ENCODE data around the gene ACSL5. TPM values are rescaled to one million over a fixed set of nuclear protein-coding genes. Genes with fewer than 3 reads are reported as not detected.

Gene ACSL5
- total and polyA plus RNA-seq, 11 donors = 4.0 to 23.8 (median 7.0) TPM

- no peak for ATAC-seq
- no peak for DNase-seq
- no peak overlapping the region for H3K27ac ChIP-seq
- intact Hi-C loops (cut with DNase I) = no loop called here
- peaks cover 0 to 74% (median 59%) of the 10 kb centered on the region in 9 donors for H3K36me3 ChIP-seq
- no peak for TF ChIP-seq POLR2A (IDR thresholded peaks at IDR 0.05)
- TF ChIP-seq, protein P1, sequence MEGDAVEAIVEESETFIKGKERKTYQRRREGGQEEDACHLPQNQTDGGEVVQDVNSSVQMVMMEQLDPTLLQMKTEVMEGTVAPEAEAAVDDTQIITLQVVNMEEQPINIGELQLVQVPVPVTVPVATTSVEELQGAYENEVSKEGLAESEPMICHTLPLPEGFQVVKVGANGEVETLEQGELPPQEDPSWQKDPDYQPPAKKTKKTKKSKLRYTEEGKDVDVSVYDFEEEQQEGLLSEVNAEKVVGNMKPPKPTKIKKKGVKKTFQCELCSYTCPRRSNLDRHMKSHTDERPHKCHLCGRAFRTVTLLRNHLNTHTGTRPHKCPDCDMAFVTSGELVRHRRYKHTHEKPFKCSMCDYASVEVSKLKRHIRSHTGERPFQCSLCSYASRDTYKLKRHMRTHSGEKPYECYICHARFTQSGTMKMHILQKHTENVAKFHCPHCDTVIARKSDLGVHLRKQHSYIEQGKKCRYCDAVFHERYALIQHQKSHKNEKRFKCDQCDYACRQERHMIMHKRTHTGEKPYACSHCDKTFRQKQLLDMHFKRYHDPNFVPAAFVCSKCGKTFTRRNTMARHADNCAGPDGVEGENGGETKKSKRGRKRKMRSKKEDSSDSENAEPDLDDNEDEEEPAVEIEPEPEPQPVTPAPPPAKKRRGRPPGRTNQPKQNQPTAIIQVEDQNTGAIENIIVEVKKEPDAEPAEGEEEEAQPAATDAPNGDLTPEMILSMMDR (IDR thresholded peaks at IDR 0.05) = no peak
- no peak overlapping the region for H3K4me3 ChIP-seq
- H3K27me3 ChIP-seq = no peaks in the 10 kb centered on the region
- H3K9me3 ChIP-seq = no peaks in the 10 kb centered on the region
- H3K4me1 ChIP-seq = no peaks in the 10 kb centered on the region
- WGBS, 4 donors = 96 to 98% (median 97%) methylated on average over 3 of the region's 3 CpGs
These were observed 91.5 kb downstream of the ACSL5 start for GRCh38 chr10:112465299-112465883.

DNA sequence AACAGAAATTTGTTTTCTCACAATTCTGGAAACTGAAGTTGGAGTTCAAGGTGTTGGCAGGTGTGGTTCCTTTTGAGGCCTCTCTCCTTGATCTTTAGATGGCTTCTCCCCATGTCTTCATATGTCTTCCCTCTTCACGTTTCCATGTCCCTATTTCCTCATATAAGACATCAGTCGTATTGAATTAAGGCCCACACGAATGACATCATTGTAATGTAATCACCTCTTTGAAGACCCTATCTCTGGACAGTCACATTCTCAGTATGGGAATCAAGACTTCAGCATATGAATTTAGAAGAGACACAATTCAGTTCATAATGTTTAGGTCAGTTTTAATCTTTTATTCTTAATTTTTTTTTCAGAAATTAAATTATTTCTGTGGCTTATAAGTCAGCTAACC lies 92.9 kb downstream of the ACSL5 start:
- no peaks in the 10 kb centered on the region for H3K9me3 ChIP-seq
- no peaks in the 10 kb centered on the region for H3K27me3 ChIP-seq
- peaks cover 0 to 4% (median 0%) of the 10 kb centered on the region in 12 donors for H3K4me1 ChIP-seq
- H3K36me3 ChIP-seq = peaks cover 0 to 61% (median 49%) of the 10 kb centered on the region in 9 donors
- H3K27ac ChIP-seq = no peak overlapping the region
- H3K4me3 ChIP-seq = no peak overlapping the region
- intact Hi-C loops (cut with DNase I) = no loop called here
- WGBS, 4 donors = 86 to 92% (median 89%) methylated on average over 3 of the region's 3 CpGs
- no peak for DNase-seq
- TF ChIP-seq POLR2A (IDR thresholded peaks at IDR 0.05) = no peak
- TF ChIP-seq, protein P1 (IDR thresholded peaks at IDR 0.05) = no peak
- ATAC-seq = no peak

GRCh38 chr10:112467541-112468075 lies 93.7 kb downstream of the ACSL5 start:
- WGBS, 4 donors = 93 to 98% (median 94%) methylated on average over 1 of the region's 1 CpG
- TF ChIP-seq POLR2A (IDR thresholded peaks at IDR 0.05) = no peak
- TF ChIP-seq, protein P1 (IDR thresholded peaks at IDR 0.05) = no peak
- H3K27me3 ChIP-seq = no peaks in the 10 kb centered on the region

DNA sequence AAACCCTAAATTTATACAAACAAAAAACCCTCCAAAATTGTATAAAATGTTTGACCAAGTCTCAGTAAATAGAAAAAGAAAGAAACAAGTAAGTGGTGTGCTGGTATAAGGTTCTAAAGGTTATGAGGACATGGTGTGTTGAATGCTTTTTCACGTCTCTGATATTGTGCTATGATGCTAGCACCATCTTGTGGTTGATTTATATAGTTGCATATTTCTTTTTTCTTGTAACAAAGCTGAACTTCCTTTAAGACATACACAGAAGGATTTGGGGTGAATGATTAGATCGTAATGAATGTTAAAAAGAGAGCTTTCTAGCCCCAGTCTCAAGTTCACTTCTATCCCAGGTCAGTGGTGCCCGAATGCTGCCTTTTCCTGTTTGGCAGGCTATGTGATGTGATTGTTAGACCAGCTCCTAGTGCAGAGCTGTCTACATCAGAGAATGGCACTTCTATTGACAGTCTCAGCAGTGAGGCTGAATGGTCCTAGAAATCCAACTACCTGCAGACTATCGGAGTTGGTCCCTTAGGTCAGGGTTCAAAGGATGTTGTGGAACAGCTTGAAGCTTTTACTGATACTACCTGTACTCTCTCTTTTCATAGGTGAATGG lies 98.1 kb downstream of the ACSL5 start:
- 24 to 34% (median 26%) methylated on average over 4 of the region's 4 CpGs for WGBS, 4 donors
- ATAC-seq (peak; percentile 17 to 63 (median 56)), DNase-seq (no peak)
- Histone ChIP-seq H3K36me3 (peaks cover 0 to 27% (median 16%) of the 10 kb centered on the region in 9 donors), H3K27me3 (no peaks in the 10 kb centered on the region), H3K4me3 (no peak overlapping the region), H3K4me1 (peaks cover 0 to 10% (median 0%) of the 10 kb centered on the region in 12 donors), H3K27ac (no peak overlapping the region), H3K9me3 (no peaks in the 10 kb centered on the region)
- intact Hi-C loops (cut with DNase I) = loop anchor here in 8 of 10 donors (2.0 to 10.0 kb wide), 3 partner anchors 913 to 915 kb away; no protein-coding TSS in a partner anchor
- TF ChIP-seq POLR2A (IDR thresholded peaks at IDR 0.05) = no peak
- TF ChIP-seq, protein P1 (IDR thresholded peaks at IDR 0.05) = peak; percentile 60 to 81 (median 70)

More at GRCh38 chr10:112467541-112468075, 93.7 kb downstream of the ACSL5 start:
- intact Hi-C loops (cut with DNase I) = no loop called here
- H3K4me1 ChIP-seq = peaks cover 0 to 10% (median 0%) of the 10 kb centered on the region in 12 donors
- H3K9me3 ChIP-seq = no peaks in the 10 kb centered on the region
- DNase-seq (no peak), ATAC-seq (no peak)
- H3K4me3 ChIP-seq = no peak overlapping the region
- no peak overlapping the region for H3K27ac ChIP-seq
- peaks cover 0 to 57% (median 43%) of the 10 kb centered on the region in 9 donors for H3K36me3 ChIP-seq
